ENCODE results near the gene ATPAF2. TPM values are rescaled to one million over a fixed set of nuclear protein-coding genes. Genes with fewer than 3 reads are reported as not detected.

The ATPAF2 gene
- 15.6 and 21.2 TPM in 2 replicates for total RNA-seq

DNA sequence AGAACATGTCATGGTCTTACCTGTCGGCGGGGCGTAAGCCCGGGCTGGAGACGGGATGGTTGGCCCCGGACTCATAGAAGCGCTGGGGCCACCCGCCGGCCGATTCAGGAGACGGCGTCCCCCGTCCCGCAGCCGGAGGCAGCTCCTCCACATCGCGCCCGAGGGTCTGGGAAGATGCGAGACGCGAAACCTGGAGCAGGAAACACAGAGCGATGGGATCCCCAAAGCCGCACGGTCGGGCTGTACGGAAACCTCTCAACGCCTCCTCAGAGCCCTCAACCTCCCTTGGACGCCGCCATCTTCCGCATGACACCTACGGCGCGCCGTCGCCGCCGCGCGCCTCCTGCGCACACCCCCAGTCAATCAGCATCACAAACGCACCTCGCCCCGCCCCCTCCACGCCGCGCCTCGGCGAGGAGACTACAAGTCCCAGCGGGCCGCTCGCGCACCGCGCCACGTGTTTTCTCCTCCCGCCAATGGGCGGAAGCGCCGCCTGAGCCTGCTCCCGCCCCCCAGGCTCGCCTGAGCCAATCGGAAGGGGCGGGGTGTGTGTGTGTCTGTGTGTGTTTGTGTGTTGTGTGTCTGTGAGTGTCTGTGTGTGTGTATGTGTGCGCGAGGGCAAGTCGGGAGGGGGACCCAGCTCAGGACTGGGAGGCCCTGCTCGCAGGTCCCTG is at the start of gene ATPAF2, which contains the start of gene GID4:
ATPAF2 (minus strand) TSS at position 308 of the 674 bp plus-strand sequence; CDS start at position 153, 155 bp downstream.
GID4 (plus strand) TSS at position 548 of the 674 bp plus-strand sequence; CDS start at position 605, 57 bp downstream.

DNA sequence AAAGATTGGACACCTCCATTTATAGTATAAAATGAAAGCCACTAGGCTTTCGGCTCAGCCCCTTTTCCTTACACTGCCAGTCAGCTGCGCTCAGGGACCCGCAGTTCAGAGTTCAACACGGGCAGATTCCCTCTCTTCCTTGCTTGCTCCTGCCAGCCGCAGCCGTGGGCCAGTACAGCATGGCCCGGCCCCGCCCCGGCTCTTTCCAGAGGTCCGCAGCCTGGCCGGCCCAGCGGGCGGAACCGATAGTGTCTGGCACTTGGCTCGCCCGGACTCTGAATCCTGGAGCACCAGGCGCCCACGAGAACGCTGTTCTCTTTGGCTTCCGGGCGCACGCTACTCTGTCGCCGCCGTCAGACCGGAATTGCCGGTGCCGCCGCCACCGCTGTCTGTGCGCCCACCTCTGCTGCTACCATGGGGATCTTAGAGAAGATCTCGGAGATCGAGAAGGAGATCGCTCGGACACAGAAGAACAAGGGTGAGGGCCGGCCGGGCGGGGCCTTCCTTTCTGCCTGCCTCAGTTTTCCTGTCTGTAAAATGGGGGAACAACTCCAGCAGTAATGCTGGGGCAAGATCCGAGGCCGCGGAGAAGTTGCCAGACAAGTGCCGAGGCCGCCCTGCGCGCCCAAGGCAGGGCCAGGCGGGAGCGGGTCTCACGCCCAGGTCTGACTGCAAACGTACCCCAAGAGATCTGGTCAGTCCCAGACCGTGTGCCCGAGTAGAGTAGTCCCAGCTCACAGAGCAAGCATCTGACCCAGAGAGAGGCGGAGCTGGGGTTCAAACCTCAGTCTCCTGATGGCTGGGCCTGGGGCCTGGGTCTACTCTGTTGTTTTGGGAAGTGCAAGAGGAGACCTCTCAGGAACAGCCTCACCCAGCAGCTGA is 48.9 kb upstream of the ATPAF2 start, which contains the start of gene DRG2:
DRG2 (plus strand) TSS at position 339 of the 882 bp plus-strand sequence; CDS start at position 415, 76 bp downstream.

GRCh38 chr17:17972126-17972951 is 66.6 kb downstream of the ATPAF2 start, which contains the start of the genes DRC3 and TOM1L2:
TSS of gene DRC3 (plus strand) at chr17:17972862. CDS start at chr17:17977599, 4,737 bp downstream.
TSS of gene TOM1L2 (minus strand) at chr17:17972400. CDS start at chr17:17972313, 87 bp downstream.

Other genes with a start within 250 kb of the ATPAF2 start
- gene SREBF1, start 202.2 kb downstream of the ATPAF2 start, total RNA-seq, result 47.4 and 53.3 TPM in 2 replicates
- 35.9 and 49.7 TPM in 2 replicates for gene TOM1L2, start 66.8 kb downstream of the ATPAF2 start, total RNA-seq
- 1.7 and 2.0 TPM in 2 replicates for gene DRC3, start 66.3 kb downstream of the ATPAF2 start, total RNA-seq
- gene GID4, start 240 bp upstream of the ATPAF2 start, total RNA-seq, result 7.8 and 9.1 TPM in 2 replicates
- 46.7 and 53.1 TPM in 2 replicates for gene DRG2, start 48.8 kb upstream of the ATPAF2 start, total RNA-seq
- 0.29 TPM in 1 of 2 replicates, not detected in the other for gene MYO15A, start 69.6 kb upstream of the ATPAF2 start, total RNA-seq
- gene ALKBH5, start 144.7 kb upstream of the ATPAF2 start, total RNA-seq, result 92.5 and 97.7 TPM in 2 replicates
- gene LLGL1, start 186.5 kb upstream of the ATPAF2 start, total RNA-seq, result 38.1 and 43.4 TPM in 2 replicates
- gene FLII, start 219.6 kb upstream of the ATPAF2 start, total RNA-seq, result 285 and 320 TPM in 2 replicates
- gene MIEF2, start 221.5 kb upstream of the ATPAF2 start, total RNA-seq, result 15.6 and 17.3 TPM in 2 replicates